ENCODE results near the gene HOXD4. TPM values are rescaled to one million over a fixed set of nuclear protein-coding genes. Genes with fewer than 3 reads are reported as not detected.
A peak's percentile ranks its signal among the peaks of the same experiment; 100 is the strongest.

Gene HOXD4
- polyA plus RNA-seq, 10 donors: 3.8 to 11.3 (median 7.3) TPM

DNA sequence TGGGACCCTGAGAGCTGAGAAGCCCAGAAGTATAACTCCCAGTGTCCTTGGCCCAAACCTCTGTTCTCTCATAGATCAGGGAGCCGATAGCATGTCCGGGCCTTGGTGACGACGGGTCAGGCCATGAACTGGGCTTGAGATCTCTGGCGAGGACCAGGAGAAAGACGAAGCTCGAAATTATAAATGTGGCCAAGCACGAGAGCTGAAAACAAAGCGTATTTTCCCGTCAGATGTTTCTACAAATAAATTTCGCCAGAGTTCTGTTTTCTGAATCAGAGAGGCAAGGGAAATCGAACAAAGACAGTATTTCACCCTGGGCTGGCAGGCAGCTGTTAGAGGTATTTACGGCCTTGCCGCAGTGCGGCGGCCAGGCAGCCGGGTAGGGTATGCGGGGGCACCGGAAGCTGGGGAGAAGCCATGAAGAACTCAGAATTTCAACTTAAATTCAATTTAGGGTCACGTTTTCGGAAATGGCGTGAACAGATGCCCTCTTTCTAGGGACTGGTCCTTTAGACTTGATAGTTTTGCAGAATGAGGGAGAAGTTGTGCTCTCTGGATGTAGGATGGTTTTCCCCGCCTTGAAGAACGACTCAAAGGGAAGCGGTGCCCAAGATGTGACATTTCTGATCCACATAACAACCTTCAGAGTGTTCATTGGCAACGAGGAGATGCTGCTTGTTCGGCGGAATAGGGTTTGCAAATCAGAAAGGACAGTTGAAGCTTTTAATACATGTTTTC lies 12.3 kb upstream of the HOXD4 start:
- peak in 2 of 3 donors; percentile 52 to 81 for DNase-seq

DNA sequence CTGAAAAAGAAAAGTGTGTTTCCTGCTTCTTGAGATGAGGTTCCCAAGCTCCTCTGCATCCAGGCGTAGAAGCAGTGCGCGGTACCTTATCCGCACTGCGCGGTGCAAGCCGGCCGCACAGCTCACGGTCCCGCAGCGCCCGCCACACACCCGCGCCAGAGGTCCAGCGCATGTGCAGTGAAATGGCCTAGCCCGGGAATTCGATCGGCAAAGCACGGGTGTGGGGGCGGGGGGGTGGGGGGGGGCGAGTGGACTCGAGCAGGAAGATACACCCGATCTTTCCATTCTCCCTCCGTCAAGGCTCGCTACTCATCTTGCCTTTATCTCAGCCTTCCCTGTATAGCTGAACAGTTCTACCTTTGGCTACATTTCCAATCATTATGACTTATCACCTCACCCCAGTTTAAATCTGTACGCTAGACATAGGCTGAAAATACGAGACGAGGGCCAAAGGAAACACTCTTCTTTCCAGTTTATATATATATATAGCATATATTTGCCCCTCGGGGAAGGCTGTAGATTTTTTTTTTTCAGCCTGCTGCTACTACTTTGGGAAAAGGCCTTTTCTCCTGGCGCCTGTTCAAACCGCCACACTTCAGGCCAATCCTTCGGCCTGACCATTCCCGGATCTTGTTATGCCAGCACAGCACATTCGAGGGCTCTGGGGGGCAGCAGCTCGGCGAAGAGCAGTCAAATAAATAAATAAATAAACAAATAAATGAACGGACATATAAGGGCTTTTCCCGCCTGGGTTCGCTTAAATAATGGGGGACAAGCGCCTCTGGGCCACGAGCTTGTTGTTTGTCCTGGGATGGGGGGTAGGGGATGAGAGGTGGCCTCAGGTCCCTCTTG lies 11.5 kb upstream of the HOXD4 start:
- peak in 1 of 3 donors; percentile 73 for DNase-seq

DNA sequence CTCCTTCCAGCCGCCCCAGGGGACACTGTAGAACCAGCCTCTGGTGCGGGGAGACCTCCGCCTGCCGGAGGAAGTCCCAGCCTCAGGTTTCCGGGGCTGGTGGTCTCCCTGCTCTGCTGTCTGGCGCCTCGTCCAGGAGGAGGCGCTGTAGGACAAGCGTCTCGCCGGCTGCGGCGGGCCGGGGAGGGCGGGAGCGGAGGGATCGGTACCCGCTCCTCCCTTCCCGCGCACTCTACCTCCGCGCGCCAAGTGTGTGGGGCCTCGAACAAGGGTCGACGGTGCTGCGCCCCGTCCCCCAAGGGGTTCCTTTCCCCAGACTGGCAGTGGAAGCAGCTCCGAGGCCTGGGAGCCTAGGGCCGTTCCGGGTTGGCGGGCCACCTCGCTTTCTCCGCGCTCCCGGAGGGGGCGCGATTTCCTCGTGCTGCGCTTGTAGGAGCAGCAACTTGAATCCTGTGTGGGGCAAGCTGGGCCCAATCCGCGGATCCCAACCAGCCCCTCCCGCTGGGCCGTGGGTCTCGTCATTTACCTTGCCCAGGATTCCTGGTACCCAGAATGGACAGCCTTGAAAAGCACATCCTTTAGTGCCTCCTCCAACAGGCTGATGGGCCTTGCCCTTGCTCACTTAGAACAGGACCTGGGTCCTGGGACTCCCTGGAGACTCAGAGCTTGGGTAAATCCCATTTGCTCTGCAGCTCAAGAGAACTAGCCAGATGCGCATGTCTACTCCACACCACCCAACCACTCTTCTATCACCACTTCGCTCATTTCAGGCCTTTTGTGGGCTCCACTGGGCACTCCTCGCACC lies 10.6 kb upstream of the HOXD4 start:
- peak; percentile 90 to 97 (median 94) for DNase-seq

DNA sequence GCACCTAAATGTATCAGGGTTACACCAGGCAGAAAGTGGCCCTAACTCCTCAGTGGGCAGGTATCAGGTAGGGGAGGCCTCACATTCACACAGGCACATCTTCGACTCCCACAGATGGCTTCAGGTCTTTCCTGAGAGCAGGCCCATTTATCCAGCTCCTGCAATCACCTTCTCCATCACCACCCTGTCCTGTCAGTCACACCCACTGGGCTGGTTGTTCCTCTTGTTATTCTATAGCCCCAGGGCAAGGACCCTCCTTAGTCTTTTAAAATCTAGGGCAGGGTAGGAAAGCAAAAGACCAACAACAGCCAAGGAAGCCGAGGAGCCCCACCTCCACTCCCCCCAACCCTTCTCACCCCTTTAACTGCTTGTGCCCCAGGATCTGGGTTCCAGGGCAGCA lies 9.1 kb upstream of the HOXD4 start:
- DNase-seq: no peak

DNA sequence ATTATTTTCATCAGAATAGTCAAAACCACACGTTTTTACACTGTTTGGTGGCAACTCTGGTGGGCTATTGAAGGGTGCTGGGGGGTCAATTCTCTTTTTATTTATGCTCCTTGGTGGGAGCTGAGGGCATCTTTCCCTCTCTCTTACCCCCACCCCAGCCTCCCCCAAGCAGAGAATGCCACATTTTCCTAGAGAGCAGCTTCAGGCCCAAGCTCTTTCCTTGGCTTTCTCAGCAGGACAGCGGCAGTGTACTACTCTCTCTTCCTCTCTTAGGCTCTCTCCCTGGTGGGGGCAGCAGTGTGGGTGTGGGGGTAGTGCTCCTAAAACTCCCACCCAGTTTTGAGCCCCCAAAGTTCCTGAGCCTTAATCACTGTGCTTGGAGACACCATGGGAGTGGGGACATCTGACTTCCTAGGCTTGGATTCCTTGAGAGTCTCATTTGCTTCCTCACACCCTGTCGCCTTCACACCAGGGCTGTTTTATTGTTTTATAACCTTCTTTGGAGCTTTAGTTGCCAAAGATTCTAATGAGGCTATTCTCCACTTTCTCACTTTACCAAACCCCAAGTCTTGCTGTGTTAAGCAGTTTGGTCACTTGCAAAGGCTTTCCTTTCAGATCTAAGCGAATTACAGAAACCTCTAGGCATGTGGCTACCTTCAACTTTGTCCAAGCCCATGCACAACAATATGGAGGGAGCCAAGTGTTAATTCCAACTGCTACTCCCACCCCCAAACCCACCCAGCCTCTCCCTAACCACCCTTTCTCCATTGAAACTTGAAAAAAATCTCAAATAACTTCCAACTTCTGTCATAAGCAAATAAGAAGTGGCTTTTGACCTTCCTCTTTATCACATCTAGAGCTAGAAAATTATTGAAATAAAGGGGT lies 6.0 kb upstream of the HOXD4 start:
- DNase-seq: no peak

DNA sequence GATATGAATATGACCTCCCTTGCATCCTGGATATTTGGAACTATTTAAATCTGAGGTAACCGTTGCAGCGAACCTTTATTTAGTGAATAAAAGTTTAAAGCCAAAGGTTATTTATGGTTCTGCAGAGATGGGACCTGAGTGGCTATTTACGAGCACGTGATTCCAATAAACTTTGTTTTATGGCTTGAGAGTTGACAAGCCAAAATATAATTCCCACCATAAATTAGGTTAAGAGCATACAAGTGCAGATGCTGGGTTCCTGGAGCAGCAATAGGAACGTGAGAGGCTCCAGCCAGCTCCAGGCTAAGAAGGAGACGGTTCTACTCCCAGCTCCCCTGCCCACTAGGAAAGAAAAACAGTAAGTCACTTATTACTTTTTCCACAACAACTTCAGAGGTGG lies 5.2 kb upstream of the HOXD4 start:
- peak in 1 of 3 donors; percentile 55 for DNase-seq

DNA sequence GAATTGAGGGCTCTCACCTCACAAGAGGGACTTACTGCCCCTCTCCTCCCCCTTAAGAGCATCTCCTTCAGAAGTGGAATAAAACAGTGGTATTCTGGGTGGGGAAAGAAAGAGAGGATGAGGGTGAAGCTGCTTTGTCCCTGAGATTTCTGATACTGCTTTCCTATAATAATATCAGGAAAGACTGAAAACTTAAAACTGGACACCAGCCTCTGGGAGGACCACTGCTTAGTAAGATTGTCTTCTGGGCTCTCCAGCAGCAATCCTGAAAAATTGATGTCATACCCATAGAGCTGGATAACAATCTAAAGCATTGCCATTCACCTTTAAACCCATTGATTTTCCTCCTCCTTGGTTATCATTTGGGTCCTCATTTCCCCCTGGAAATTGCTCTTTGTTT lies 4.7 kb upstream of the HOXD4 start:
- DNase-seq: no peak

DNA sequence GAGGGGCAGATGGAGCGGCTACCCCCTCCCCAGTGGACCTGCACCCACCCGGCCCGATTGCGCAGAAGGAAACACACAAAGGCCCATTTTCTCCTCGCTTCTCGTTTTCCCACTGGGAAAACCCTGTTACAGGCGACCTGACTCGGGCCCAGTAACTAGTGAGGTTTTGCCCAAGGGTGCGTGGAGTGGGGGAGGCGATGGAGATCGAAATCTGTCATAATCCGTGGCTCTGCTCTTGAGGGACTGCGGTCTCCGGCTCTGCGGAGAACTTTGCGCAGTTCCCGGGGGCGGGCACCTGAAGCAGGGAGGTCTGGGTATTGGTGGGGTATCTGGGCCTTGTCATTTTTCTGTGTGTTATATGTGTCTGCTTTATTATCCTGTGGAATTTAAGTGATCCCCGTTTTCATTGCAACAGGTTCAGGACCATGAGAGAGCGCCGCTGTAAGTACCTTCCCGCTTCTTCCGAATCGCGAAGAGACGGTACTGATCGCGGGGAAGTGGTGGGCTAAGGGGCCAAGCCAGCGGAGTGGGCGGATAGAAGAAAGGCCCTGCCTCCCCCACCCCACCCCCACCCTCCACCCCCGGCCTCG lies 4.0 kb upstream of the HOXD4 start:
- no peak for DNase-seq

DNA sequence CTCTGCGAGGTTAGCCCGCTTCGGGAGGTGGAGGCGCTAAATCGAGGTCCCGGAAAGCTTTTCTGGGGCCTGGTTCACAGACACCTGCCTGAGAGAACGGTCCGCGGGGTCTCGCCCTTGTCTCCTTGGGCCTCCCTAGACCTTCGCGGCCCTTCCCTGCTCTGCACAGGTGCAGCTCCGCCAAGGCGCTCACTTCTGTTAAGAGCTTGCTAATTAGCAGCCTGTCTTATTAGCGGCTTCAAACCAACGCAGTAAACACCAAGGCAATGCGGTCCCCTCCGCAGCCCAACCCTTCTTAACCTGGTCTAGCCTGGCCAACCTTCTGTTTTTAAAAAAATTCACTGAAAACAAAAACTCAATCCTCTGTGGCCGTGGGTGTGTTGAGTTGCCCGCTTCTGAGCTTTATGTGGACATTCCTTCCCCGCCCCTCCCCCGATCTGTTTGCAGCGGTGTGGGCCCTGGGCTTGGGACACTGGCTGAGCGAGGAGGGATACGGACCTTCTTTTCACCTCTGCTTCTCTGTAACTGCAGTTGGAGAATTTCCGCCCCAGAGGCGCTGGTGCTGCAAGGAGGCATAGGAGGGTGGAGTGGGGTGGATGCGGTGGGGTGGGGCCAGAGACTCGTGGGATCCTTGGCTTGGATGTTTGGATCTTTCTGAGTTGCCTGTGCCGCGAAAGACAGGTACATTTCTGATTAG lies 3.4 kb upstream of the HOXD4 start:
- DNase-seq: no peak

DNA sequence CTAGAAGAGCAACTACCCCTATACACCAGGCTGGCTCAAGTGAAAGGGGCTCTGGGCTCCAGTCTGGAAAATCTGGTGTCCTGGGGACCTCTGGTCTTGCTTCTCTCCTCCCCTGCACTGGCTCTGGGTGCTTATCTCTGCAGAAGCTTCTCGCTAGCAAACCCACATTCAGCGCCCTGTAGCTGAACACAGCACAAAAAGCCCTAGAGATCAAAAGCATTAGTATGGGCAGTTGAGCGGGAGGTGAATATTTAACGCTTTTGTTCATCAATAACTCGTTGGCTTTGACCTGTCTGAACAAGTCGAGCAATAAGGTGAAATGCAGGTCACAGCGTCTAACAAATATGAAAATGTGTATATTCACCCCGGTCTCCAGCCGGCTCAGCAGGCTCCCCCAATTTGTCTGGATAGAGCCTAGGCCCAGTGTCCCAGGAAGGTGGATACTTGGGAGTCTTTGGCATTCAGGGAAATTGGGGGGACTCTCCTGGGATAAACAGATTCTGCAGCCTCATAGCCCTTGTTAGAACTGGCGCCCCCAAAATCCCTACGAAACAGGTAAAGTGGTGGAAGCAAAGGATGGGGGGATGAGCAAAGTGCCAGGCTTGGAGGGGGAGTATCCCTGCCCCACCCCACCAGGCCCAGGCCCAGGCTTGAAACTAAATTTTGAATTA lies 2.5 kb upstream of the HOXD4 start:
- DNase-seq: no peak

DNA sequence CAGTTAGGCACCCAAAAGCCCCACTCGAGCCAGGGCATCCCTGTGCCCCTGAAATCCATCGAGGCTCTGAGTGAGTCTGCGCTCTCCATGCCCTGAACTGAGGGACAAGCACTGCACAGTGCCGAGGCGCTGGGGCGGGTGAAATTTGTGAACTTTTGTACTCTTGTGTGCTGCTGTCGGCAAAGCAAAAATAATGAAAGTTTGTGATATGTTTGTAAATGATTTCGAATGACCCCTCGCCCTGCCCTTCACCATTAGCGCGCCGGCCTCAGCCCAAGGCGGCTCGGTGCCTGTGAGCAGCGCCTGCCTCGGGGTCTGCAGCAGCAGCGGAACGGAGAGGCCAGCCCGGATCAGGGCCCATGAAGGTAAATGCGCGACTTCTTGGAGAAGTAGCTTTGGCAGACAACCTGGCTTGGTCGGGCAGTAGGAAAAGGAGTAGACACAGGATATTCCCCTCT lies 1.8 kb upstream of the HOXD4 start:
- DNase-seq: no peak

DNA sequence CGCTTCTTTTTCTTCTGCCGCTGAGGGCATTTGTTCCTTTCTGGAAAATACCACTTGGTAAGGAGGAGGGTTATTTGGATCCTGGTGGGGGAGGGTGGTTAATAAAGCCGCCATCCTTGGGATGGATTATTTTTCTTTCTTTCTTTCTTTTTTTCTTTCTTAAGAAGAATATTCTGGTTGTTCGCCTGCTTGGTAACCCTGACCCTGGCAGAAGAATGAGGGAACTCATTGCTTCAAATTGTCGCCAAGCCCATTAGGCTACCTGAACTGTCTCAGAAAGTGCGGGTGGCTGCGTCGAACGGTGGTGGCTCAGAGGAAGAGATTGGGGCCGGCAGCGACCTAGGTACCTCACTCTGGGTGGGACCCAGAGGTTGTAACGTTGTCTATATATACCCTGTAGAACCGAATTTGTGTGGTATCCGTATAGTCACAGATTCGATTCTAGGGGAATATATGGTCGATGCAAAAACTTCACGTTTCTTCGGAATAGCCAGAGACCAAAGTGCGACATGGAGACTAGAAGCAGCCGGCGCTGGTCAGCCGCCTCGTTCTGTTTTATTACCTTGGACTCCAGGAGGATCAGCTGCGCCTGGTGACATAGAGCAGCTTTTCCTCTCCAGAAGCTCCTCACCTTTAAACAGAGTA lies 1.3 kb upstream of the HOXD4 start:
- DNase-seq: no peak

DNA sequence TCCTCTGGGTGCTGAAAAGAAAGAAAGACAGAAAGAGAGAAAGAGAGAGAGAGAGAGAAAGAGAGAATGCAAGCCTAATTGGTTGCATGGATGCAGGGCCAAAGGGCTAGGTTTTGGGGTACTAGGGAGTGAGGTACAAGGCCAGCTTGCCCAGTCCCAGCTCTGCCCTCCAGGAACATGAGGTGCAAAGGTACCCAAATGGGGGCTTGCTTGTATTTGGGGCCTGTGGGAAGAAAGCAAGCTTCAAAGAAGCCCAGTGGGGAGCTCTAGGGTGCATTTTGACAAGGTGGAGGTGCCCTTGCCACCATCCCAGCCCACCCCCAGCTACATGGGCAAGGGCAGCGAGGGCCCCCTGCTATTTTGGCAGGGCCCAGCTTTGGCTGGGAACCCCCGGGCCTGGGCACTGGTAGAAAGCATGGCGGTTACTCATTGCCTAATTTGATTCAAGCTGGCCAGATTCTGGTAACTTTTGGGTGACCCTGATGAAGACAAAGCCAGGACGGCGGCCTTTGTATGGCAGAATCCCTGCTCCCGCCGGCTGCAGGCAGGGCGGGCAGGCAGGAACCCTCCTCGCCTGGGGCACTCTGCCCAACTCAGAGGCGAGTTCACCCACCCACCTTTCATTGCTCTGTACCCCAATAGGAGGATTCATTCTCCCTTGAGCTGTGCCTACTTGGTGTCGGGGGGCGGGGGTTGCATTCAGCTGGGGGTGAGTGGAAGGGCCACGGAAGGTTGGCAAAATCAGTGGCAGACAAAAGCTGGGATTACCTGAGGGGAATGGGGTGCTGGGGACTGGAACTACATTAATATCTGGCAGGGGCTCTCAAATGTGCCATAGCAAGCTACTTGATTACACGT lies 537 bp upstream of the HOXD4 start:
- DNase-seq: no peak

DNA sequence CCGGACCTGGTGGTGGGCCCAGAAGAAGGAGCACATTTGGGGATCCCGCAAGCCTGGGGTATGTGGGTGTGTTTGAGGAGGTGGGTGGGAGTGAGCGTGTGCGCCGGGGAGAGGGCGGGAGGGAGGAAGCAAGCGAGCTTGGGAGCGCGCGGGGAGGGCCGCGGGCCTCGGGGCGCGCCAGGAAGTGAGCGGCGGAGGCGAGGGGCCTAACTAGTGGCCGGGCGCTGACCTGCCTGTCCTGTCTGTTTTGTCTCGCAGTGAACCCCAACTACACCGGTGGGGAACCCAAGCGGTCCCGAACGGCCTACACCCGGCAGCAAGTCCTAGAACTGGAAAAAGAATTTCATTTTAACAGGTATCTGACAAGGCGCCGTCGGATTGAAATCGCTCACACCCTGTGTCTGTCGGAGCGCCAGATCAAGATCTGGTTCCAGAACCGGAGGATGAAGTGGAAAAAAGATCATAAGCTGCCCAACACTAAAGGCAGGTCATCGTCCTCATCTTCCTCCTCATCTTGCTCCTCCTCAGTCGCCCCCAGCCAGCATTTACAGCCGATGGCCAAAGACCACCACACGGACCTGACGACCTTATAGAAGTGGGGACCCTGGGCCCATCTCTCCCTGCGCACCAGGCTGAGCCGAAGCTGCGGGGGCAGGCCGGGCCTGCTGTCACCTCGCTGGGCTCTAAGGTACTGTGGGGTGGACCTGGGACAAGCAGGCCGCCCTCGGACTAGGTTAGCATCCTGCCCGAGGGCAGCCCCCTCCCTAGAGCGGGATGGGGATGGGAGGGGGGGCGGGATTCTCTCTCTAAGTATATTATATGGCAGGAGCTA lies 1.2 kb downstream of the HOXD4 start:
- peak in 2 of 3 donors; percentile 46 to 51 for DNase-seq

DNA sequence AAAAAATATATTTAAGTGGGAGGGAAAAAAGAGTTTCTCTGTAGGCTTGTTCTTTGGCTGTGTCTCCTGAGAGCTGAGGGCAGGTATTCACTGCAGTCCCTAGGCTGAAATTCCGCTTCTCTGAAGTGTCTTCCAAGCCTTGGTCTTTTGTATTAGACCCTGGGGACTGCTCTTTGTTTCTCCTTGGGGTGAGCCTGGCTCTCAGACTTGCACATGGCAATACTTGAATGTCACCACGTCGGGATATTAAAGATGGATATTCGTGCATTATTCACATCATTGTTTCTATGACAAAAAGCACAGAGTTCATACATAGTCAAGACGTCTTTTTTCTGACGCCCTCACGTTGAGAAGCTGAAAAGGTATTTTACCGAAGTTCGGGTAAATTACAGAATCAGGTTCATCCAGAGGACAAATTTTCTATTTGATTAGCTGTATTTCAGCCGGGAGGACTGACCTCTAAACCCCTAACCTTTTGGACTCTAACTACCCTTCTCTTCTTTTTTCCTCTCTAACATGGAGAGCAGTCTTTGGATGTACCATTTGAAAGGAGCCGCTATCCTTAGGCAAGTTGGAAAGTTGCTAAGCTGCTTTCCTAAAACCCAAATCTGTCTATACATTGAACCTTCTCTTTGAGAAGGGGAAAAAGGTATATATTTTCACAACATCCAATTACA lies 3.4 kb downstream of the HOXD4 start:
- no peak for DNase-seq

DNA sequence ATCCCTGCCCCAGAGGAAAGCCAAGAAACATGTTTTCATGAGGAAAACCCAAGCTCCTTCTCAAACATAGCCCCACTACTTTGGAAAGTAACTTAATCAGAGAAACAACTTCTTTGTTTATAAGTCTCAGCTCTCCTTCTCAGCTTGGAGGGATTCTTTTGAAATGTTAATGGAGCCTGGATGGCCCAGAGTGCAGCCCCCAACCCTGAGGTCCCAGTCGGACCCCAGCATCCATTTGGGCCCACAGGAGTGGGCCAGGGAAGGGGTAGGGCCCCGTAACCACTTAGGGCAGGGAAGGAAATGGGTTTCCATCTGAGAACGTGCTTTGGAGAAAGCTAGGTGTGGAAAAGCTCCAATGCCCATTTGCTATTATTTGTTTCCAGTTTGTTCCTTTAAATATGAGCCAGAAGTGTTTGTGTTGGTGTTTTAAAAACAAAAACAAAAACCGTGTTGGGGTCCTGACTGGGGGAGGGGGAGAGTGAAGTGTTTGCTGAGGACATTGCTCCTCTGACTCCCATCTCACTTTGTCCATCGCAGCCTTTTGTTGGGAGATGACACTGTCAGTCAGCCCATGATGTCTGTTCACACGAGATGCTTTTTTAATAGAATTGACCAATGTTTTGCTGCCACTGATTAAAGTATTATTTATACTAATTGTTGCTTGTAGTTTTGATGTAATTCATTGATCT lies 4.2 kb downstream of the HOXD4 start:
- no peak for DNase-seq

Measured in muscle of back (tissue), 11 donors.